KG1 (cell line): ENCODE results near the gene CDKN3.

Source experiments
- DNase-seq: peaks from one replicate; lab custom pipeline; 2025; lab: John Stamatoyannopoulos, UW

Gene CDKN3

GRCh38 chr14:54396493-54397335, at the start of gene CDKN3:
CDKN3 (plus strand) TSS chr14:54397007; CDS start chr14:54397069, 62 bp downstream.
- peak; percentile 94 for DNase-seq

- no peak for DNase-seq
Observed at GRCh38 chr14:54347044-54347443, 49.8 kb upstream of the CDKN3 start.

GRCh38 chr14:54348001-54348611, 48.7 kb upstream of the CDKN3 start:
- DNase-seq: peak; percentile 13

- no peak for DNase-seq
Observed at GRCh38 chr14:54348923-54349620, 47.7 kb upstream of the CDKN3 start.

GRCh38 chr14:54349713-54350112, 47.1 kb upstream of the CDKN3 start:
- no peak for DNase-seq

- no peak for DNase-seq
Observed at GRCh38 chr14:54350203-54350602, 46.6 kb upstream of the CDKN3 start.

- no peak for DNase-seq
Observed at GRCh38 chr14:54353266-54353665, 43.5 kb upstream of the CDKN3 start.

- DNase-seq: no peak
Observed at GRCh38 chr14:54353694-54354093, 43.1 kb upstream of the CDKN3 start.

GRCh38 chr14:54354096-54354495, 42.7 kb upstream of the CDKN3 start:
- DNase-seq: no peak

- DNase-seq: no peak
Observed at GRCh38 chr14:54354968-54355641, 41.7 kb upstream of the CDKN3 start.

- no peak for DNase-seq
Observed at GRCh38 chr14:54355698-54356097, 41.1 kb upstream of the CDKN3 start.

- DNase-seq: no peak
Observed at GRCh38 chr14:54356172-54356571, 40.6 kb upstream of the CDKN3 start.

- DNase-seq: no peak
Observed at GRCh38 chr14:54360667-54361066, 36.1 kb upstream of the CDKN3 start.

GRCh38 chr14:54362089-54362504, 34.7 kb upstream of the CDKN3 start:
- DNase-seq: no peak

- peak; percentile 2 for DNase-seq
Observed at GRCh38 chr14:54362759-54363437, 33.9 kb upstream of the CDKN3 start.

GRCh38 chr14:54364555-54365415, 32.0 kb upstream of the CDKN3 start:
- DNase-seq: no peak

- no peak for DNase-seq
Observed at GRCh38 chr14:54366736-54367735, 29.8 kb upstream of the CDKN3 start.

GRCh38 chr14:54368291-54368690, 28.5 kb upstream of the CDKN3 start:
- DNase-seq: no peak

- DNase-seq: no peak
Observed at GRCh38 chr14:54369343-54369742, 27.5 kb upstream of the CDKN3 start.
